Cerebellar nuclear complex (tissue), 1 donor: ENCODE results near the gene SF3A2.

Experiments used
- DNase-seq, 2 experiments: peaks; one replicate each; lab custom pipeline; 2025; lab: John Stamatoyannopoulos, UW

SF3A2 gene

GRCh38 chr19:2240881-2241760 is 4.5 kb downstream of the SF3A2 start:
- no peak for DNase-seq

GRCh38 chr19:2242092-2242537 is 5.5 kb downstream of the SF3A2 start:
- no peak for DNase-seq

GRCh38 chr19:2242816-2243215 is 6.2 kb downstream of the SF3A2 start:
- DNase-seq, result no peak

- DNase-seq, result no peak
Measured at GRCh38 chr19:2243274-2244124, 6.9 kb downstream of the SF3A2 start.

GRCh38 chr19:2244125-2244411 is 7.4 kb downstream of the SF3A2 start:
- DNase-seq, result no peak

GRCh38 chr19:2244486-2244885 is 7.9 kb downstream of the SF3A2 start:
- DNase-seq, result no peak

GRCh38 chr19:2245273-2245672 is 8.6 kb downstream of the SF3A2 start:
- no peak for DNase-seq

GRCh38 chr19:2246014-2246620 is 9.5 kb downstream of the SF3A2 start:
- DNase-seq, result no peak

- DNase-seq, result no peak
Measured at GRCh38 chr19:2246801-2247361, 10.3 kb downstream of the SF3A2 start.

GRCh38 chr19:2247433-2248101 is 10.9 kb downstream of the SF3A2 start:
- DNase-seq, result no peak

GRCh38 chr19:2248136-2249009 is 11.7 kb downstream of the SF3A2 start:
- DNase-seq, result no peak

GRCh38 chr19:2249010-2249866 is 12.6 kb downstream of the SF3A2 start, which contains the start of gene AMH:
Gene AMH (plus strand): TSS chr19:2249323. CDS start chr19:2249333, 10 bp downstream.
- DNase-seq, result no peak

- DNase-seq, result no peak
Measured at GRCh38 chr19:2249880-2250765, 13.5 kb downstream of the SF3A2 start.

- no peak for DNase-seq
Measured at GRCh38 chr19:2250766-2251105, 14.1 kb downstream of the SF3A2 start.

- no peak for DNase-seq
Measured at GRCh38 chr19:2251106-2252054, 14.8 kb downstream of the SF3A2 start.

GRCh38 chr19:2252055-2252796 is 15.6 kb downstream of the SF3A2 start:
- DNase-seq, result no peak

- no peak for DNase-seq
Measured at GRCh38 chr19:2252797-2253105, 16.1 kb downstream of the SF3A2 start.
